Stimulated activated naive CD8-positive, alpha-beta T cell treated with anti-CD3 and anti-CD28 coated beads, Interleukin-15, amount 100 ng/mL, for 72 hours (primary cell): ENCODE results near the gene TSPAN31.

Experiments
- ATAC-seq: fragments of 150-1000 bp; cut with Tn5 transposase; 2 replicates; pipeline ENCODE4 v1.10.0; 2021; ENCODE audit warnings: mild to moderate bottlenecking, moderate library complexity
- DNase-seq, 2 donors: peaks; one replicate each; pipeline ENCODE4 v3.0.0; 2021 to 2022
- H3K27ac Mint-ChIP-seq, 2 donors: one replicate each; pipeline ENCODE4 v1.8.0; 2022; ENCODE audit warnings: mild to moderate bottlenecking in 2 of 2, mixed read lengths in 2 of 2, moderate library complexity in 2 of 2
- H3K27me3 Mint-ChIP-seq: one replicate; pipeline ENCODE4 v1.8.0; 2022; ENCODE audit warnings: mixed read lengths
- H3K4me1 Mint-ChIP-seq: one replicate; pipeline ENCODE4 v1.8.0; 2022; ENCODE audit warnings: mild to moderate bottlenecking, mixed read lengths
- H3K4me3 Mint-ChIP-seq, 2 donors: one replicate each; pipeline ENCODE4 v1.8.0; 2022; ENCODE audit warnings: mild to moderate bottlenecking in 2 of 2, mixed read lengths in 2 of 2, moderate library complexity in 1 of 2
- H3K9me3 Mint-ChIP-seq, 2 donors: one replicate each; pipeline ENCODE4 v1.8.0; 2022; ENCODE audit warnings: mixed read lengths in 2 of 2

The TSPAN31 gene

DNA sequence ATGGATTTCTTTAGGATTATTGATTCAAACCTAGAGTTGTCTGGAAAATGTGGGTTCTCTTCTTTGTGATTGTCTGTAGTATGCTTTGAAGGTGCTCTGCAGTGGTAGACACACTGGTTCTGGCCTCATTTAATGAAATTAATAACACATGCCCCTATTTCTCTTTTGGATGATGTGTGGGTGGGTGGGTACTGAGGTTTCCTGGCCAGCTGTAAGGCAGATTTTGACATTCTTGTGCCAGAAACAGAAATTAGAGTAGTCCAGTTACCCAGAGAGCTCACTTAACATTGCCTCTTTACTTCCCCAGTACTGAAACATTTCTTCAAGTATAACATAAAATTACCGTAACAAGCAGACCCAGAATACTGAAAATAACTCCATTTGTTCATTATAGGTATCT, 52.2 kb downstream of the TSPAN31 start:
- Mint-ChIP-seq H3K4me3 (no peak overlapping the region), H3K4me1 (peaks cover 9% of the 10 kb centered on the region), H3K27me3 (no peaks in the 10 kb centered on the region), H3K27ac (peak overlapping the region in 1 of 2 donors; percentile 4), H3K9me3 (no peaks in the 10 kb centered on the region)
- DNase-seq (no peak), ATAC-seq (no peak)

DNA sequence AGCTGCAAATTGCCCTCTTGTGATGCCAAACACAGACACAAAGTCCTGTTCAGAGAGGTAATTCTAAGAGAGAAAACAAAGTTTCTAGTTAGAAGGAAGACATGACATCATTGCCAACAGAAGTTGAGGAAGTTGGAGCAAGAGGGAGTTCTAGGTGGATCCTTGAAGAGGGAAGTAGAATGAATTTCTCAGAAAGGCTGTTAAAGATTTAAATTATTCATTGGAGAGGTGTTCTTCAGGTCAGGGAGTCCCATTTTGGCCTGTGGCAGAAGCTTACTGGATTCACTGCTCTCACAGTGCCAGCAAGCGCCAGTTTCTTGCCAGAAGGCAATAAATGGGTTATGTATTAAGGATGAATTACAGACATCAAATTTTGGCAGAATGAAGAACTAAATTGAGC, 53.1 kb downstream of the TSPAN31 start:
- no peaks in the 10 kb centered on the region for H3K9me3 Mint-ChIP-seq
- DNase-seq (no peak), ATAC-seq (no peak)
- H3K4me1 Mint-ChIP-seq: peaks cover 15% of the 10 kb centered on the region
- H3K27ac Mint-ChIP-seq: no peak overlapping the region
- no peaks in the 10 kb centered on the region for H3K27me3 Mint-ChIP-seq
- no peak overlapping the region for H3K4me3 Mint-ChIP-seq
